ENCODE results near the gene HSPA12A.

Gene HSPA12A

GRCh38 chr10:116742367-116743265 lies at the start of gene HSPA12A:
TSS of gene HSPA12A (minus strand) at chr10:116742566. CDS start at chr10:116742469, 97 bp downstream.
- DNase-seq, result no peak

GRCh38 chr10:116791241-116791640 lies 48.9 kb upstream of the HSPA12A start:
- no peak for DNase-seq

- DNase-seq, result peak; percentile 27
These were observed 45.7 kb upstream of the HSPA12A start for GRCh38 chr10:116787893-116788665.

GRCh38 chr10:116787053-116787659 lies 44.8 kb upstream of the HSPA12A start:
- no peak for DNase-seq

- DNase-seq, result no peak
These were observed 43.5 kb upstream of the HSPA12A start for GRCh38 chr10:116785867-116786266.

GRCh38 chr10:116785282-116785681 lies 42.9 kb upstream of the HSPA12A start:
- no peak for DNase-seq

GRCh38 chr10:116784651-116785050 lies 42.3 kb upstream of the HSPA12A start:
- no peak for DNase-seq

- no peak for DNase-seq
These were observed 41.7 kb upstream of the HSPA12A start for GRCh38 chr10:116784035-116784434.

- no peak for DNase-seq
These were observed 40.8 kb upstream of the HSPA12A start for GRCh38 chr10:116783011-116783655.

- no peak for DNase-seq
These were observed 39.1 kb upstream of the HSPA12A start for GRCh38 chr10:116781370-116781884.

- no peak for DNase-seq
These were observed 38.4 kb upstream of the HSPA12A start for GRCh38 chr10:116780691-116781205.

- DNase-seq, result no peak
These were observed 36.8 kb upstream of the HSPA12A start for GRCh38 chr10:116779076-116779687.

GRCh38 chr10:116777006-116777405 lies 34.6 kb upstream of the HSPA12A start:
- DNase-seq, result no peak

GRCh38 chr10:116775488-116776400 lies 33.4 kb upstream of the HSPA12A start:
- no peak for DNase-seq

GRCh38 chr10:116774728-116775151 lies 32.4 kb upstream of the HSPA12A start:
- DNase-seq, result no peak

- no peak for DNase-seq
These were observed 30.7 kb upstream of the HSPA12A start for GRCh38 chr10:116772909-116773705.

- no peak for DNase-seq
These were observed 29.7 kb upstream of the HSPA12A start for GRCh38 chr10:116771959-116772585.

- no peak for DNase-seq
These were observed 29.0 kb upstream of the HSPA12A start for GRCh38 chr10:116771101-116771958.
